Caco-2 (cell line): ENCODE data around the gene CTNNA2. TPM values are rescaled to one million over a fixed set of nuclear protein-coding genes. Genes with fewer than 3 reads are reported as not detected.

ENCODE experiments used
- BruUV-seq: library from RNA; stranded (reverse); fragments of 400-500 nt; replicated peaks from 2 replicates; lab custom pipeline; 2021; lab: Mats Ljungman, UMichigan
- CTCF ChIA-PET: fragments of 300-600 bp; sonication (Branson Sonifier 250); formaldehyde crosslinking; loops from one replicate; lab custom pipeline; 2022; ENCODE audit warnings: antibody characterized with exemption; lab: Charles Lee
- POLR2A ChIA-PET: fragments of 300-600 bp; sonication (Branson Sonifier 250); formaldehyde crosslinking; loops from one replicate; lab custom pipeline; 2022; ENCODE audit warnings: antibody characterized with exemption; lab: Charles Lee
- DNase-seq, 2 experiments: peaks; one replicate each; pipeline versions ENCODE4 v3.0.0 to v3.0.0-alpha.2; 2020 to 2022
- H3K27me3 ChIP-seq: replicated peaks from 2 replicates; pipeline ENCODE4 v1.6.0; 2011; ENCODE audit warnings: low read length; ENCODE audit not compliant: control insufficient read depth, insufficient read depth
- H3K36me3 ChIP-seq: 2 replicates; pipeline ENCODE4 v1.5.1; 2011; ENCODE audit warnings: low read length; ENCODE audit not compliant: control insufficient read depth, insufficient read depth
- H3K4me1 ChIP-seq: fragments of 250-450 bp; sonication (Bioruptor Pico); 2 replicates; pipeline ENCODE4 v1.5.1; 2020; ENCODE audit warnings: mild to moderate bottlenecking
- H3K4me3 ChIP-seq: 2 replicates; pipeline ENCODE4 v1.5.1; 2011; ENCODE audit warnings: low read depth, mild to moderate bottlenecking, control low read depth, low read length
- H3K9me3 ChIP-seq: fragments of 250-450 bp; sonication (Bioruptor Pico); 2 replicates; pipeline ENCODE4 v1.5.1; 2020; ENCODE audit warnings: mild to moderate bottlenecking, moderate library complexity
- H3K27ac Mint-ChIP-seq: one replicate; pipeline ENCODE4 v1.8.0; 2022; ENCODE audit warnings: mixed read lengths; ENCODE audit not compliant: unreplicated experiment
- H3K27me3 Mint-ChIP-seq: one replicate; pipeline ENCODE4 v1.8.0; 2022; ENCODE audit warnings: mixed read lengths; ENCODE audit not compliant: insufficient read depth, unreplicated experiment
- H3K36me3 Mint-ChIP-seq: one replicate; pipeline ENCODE4 v1.8.0; 2022; ENCODE audit warnings: mild to moderate bottlenecking, mixed read lengths; ENCODE audit not compliant: insufficient read depth, unreplicated experiment
- H3K4me1 Mint-ChIP-seq: one replicate; pipeline ENCODE4 v1.8.0; 2022; ENCODE audit warnings: low read depth, mixed read lengths; ENCODE audit not compliant: unreplicated experiment
- H3K4me3 Mint-ChIP-seq: one replicate; pipeline ENCODE4 v1.8.0; 2022; ENCODE audit warnings: mild to moderate bottlenecking, moderate library complexity, mixed read lengths; ENCODE audit not compliant: unreplicated experiment
- H3K9me3 Mint-ChIP-seq: one replicate; pipeline ENCODE4 v1.8.0; 2022; ENCODE audit warnings: mixed read lengths; ENCODE audit not compliant: unreplicated experiment
- CTCF ChIP-seq, 2 experiments: fragments of 200-600 bp in 1 of 2; IDR thresholded peaks; 1 replicate in 1 of 2; 2 replicates in 1 of 2; pipeline versions ENCODE4 v1.5.1 to v1.8.0; 2011 to 2022; ENCODE audit warnings: antibody characterized with exemption in 1 of 2, control low read depth in 1 of 2, inconsistent platforms in 1 of 2, low read depth in 1 of 2, low read length in 1 of 2, mild to moderate bottlenecking in 1 of 2, moderate library complexity in 1 of 2; ENCODE audit not compliant: insufficient read depth in 1 of 2, severe bottlenecking in 1 of 2, unreplicated experiment in 1 of 2
- intact Hi-C: fragments of 100-400 bp; cut with micrococcal nuclease; formaldehyde crosslinking; loops from one replicate; pipeline ENCODE4 v1.10.0; 2022; ENCODE audit not compliant: unreplicated experiment
- total RNA-seq: library from RNA; stranded (reverse); gene quantifications from 2 replicates; pipeline ENCODE4 v1.2.3, GENCODE V29; 2022

The CTNNA2 gene
- total RNA-seq, 1 experiment from 2014 or later: not detected

- ChIA-PET CTCF (no interaction called here), POLR2A (no interaction called here)
- intact Hi-C loops: no loop called here
- TF ChIP-seq CTCF (IDR thresholded peaks at IDR 0.05; ENCODE audit: insufficient read depth in 1 of 2, low read depth in 1 of 2, low read length in 1 of 2, severe bottlenecking in 1 of 2, unreplicated experiment in 1 of 2): no peak
- Mint-ChIP-seq H3K27ac (no peak overlapping the region), H3K27me3 (peaks cover 8% of the 10 kb centered on the region), H3K4me3 (no peak overlapping the region), H3K36me3 (no peaks in the 10 kb centered on the region), H3K9me3 (no peaks in the 10 kb centered on the region), H3K4me1 (no peaks in the 10 kb centered on the region)
- no peaks in the 10 kb centered on the region for H3K9me3 ChIP-seq
- no TSS peak for BruUV-seq
- no peaks in the 10 kb centered on the region for H3K27me3 ChIP-seq
- no peak overlapping the region for H3K4me3 ChIP-seq
- H3K4me1 ChIP-seq: no peaks in the 10 kb centered on the region
- no peaks in the 10 kb centered on the region for H3K36me3 ChIP-seq
- DNase-seq: no peak
Measured at GRCh38 chr2:80549901-80550300, 1037.0 kb downstream of the CTNNA2 start.

GRCh38 chr2:80560326-80560725 is 1047.5 kb downstream of the CTNNA2 start:
- intact Hi-C loops: no loop called here
- no peak for DNase-seq
- H3K4me3 Mint-ChIP-seq: no peak overlapping the region
- TF ChIP-seq CTCF (IDR thresholded peaks at IDR 0.05; ENCODE audit: insufficient read depth in 1 of 2, low read depth in 1 of 2, low read length in 1 of 2, severe bottlenecking in 1 of 2, unreplicated experiment in 1 of 2): no peak
- ChIA-PET CTCF (no interaction called here), POLR2A (no interaction called here)
- no peaks in the 10 kb centered on the region for H3K9me3 Mint-ChIP-seq
- no peaks in the 10 kb centered on the region for H3K36me3 ChIP-seq
- H3K27me3 Mint-ChIP-seq: peaks cover 3% of the 10 kb centered on the region
- no peaks in the 10 kb centered on the region for H3K36me3 Mint-ChIP-seq
- no peaks in the 10 kb centered on the region for H3K9me3 ChIP-seq
- H3K4me1 ChIP-seq: no peaks in the 10 kb centered on the region
- no peak overlapping the region for H3K4me3 ChIP-seq
- no TSS peak for BruUV-seq
- H3K4me1 Mint-ChIP-seq: no peaks in the 10 kb centered on the region
- no peak overlapping the region for H3K27ac Mint-ChIP-seq
- no peaks in the 10 kb centered on the region for H3K27me3 ChIP-seq

- Mint-ChIP-seq H3K9me3 (no peaks in the 10 kb centered on the region), H3K27me3 (peaks cover 9% of the 10 kb centered on the region), H3K27ac (no peak overlapping the region), H3K4me1 (no peaks in the 10 kb centered on the region), H3K36me3 (no peaks in the 10 kb centered on the region), H3K4me3 (no peak overlapping the region)
- DNase-seq: no peak
- no TSS peak for BruUV-seq
- H3K4me3 ChIP-seq: no peak overlapping the region
- no peaks in the 10 kb centered on the region for H3K9me3 ChIP-seq
- intact Hi-C loops: no loop called here
- no peaks in the 10 kb centered on the region for H3K27me3 ChIP-seq
- TF ChIP-seq CTCF (IDR thresholded peaks at IDR 0.05; ENCODE audit: insufficient read depth in 1 of 2, low read depth in 1 of 2, low read length in 1 of 2, severe bottlenecking in 1 of 2, unreplicated experiment in 1 of 2): no peak
- POLR2A ChIA-PET: no interaction called here
- CTCF ChIA-PET: no interaction called here
- H3K36me3 ChIP-seq: no peaks in the 10 kb centered on the region
- H3K4me1 ChIP-seq: no peaks in the 10 kb centered on the region
Measured at GRCh38 chr2:80568011-80568410, 1055.2 kb downstream of the CTNNA2 start.
